Measurements from ENCODE around the gene DDX51. TPM values are rescaled to one million over a fixed set of nuclear protein-coding genes. Genes with fewer than 3 reads are reported as not detected.

DDX51 gene
- 10 to 100 TPM; 16.1 to 27.4 TPM for total RNA-seq

DNA sequence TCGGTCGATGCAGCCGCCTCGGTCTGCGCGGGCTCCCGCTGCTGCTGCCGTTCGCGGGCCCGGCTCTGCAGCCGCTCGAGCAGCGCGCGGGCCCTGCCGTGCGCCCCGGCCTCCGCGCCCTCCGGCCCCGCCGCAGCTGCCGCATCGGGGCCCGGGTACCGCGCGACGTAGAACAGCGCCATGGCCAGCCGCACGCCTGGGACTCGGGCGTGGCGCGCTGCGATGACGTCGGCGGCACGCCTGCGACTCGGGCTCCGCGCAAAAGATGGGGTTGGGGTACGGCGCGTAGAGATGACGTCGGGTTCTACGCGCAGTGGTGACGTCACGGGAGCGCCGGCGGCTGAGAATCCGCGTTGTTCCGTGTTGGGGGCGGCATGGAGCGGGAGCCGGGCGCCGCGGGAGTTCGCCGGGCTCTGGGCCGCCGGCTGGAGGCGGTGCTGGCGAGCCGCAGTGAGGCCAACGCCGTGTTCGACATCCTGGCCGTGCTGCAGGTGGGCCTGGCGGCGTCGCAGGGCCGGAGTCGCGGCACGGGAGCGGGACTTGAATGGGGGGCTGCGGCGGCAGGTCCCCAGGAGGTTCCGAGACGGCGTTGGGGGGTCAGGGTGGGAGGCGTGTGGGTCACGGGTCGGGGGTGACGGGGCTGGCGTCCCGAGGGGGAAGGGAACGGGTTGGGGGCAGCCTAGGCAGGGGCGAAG, at the start of gene DDX51, which contains the start of gene NOC4L:
Gene DDX51, minus strand, starts transcription at position 205 of the 695 bp plus-strand sequence. Its CDS starts 23 bp downstream, at position 182.
Gene NOC4L, plus strand, starts transcription at position 343 of the 695 bp plus-strand sequence. Its CDS starts 32 bp downstream, at position 375.
- intact Hi-C loops (cut with DNase I), result no loop called here

DNA sequence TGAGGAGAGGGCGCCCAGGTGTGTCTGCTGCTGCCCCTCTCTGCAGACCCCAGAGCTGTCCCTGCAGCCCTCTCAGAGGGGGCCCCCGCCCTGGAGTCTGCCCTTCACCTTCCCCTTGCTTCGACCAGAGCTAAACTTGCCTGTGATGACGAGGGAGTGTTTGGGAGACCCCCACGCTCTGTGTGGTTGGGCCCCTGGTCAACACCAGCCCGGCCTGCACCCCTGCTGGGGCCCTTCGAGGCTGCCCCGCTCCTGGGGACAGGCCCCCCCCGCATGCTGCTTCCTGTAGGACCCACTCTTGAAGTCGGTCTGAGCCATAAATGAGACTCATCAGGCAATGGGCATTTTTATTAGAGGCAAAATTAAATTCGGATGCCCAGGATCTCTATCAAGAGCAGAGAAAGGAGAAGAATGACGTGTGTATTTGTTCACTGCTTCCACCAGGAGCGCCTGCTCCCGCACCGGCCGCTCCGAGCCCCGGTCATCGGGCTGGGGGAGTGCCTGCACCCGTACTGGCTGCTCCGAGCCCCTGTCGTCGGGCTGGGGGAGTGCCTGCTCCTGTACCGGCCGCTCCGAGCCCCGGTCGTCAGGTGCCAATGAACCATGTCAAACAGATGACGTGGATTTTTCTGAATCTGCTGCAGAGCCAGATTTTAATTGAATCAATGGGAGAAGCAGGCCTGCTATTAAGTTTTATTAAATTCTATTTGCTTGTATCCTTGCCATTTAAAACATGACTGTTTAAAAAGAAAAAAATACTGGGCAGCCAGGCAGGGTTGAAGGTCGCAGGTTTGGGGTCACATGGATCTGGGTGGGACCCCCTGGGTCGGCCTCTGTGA, 47.8 kb upstream of the DDX51 start:
- H3K4me1 ChIP-seq, result peaks cover 17% of the 10 kb centered on the region
- no peak overlapping the region for H3K27ac ChIP-seq
- peaks cover 0 to 13% (median 0%) of the 10 kb centered on the region in 3 donors for H3K9me3 ChIP-seq
- no peaks in the 10 kb centered on the region for H3K27me3 ChIP-seq
- TF ChIP-seq, protein P1, sequence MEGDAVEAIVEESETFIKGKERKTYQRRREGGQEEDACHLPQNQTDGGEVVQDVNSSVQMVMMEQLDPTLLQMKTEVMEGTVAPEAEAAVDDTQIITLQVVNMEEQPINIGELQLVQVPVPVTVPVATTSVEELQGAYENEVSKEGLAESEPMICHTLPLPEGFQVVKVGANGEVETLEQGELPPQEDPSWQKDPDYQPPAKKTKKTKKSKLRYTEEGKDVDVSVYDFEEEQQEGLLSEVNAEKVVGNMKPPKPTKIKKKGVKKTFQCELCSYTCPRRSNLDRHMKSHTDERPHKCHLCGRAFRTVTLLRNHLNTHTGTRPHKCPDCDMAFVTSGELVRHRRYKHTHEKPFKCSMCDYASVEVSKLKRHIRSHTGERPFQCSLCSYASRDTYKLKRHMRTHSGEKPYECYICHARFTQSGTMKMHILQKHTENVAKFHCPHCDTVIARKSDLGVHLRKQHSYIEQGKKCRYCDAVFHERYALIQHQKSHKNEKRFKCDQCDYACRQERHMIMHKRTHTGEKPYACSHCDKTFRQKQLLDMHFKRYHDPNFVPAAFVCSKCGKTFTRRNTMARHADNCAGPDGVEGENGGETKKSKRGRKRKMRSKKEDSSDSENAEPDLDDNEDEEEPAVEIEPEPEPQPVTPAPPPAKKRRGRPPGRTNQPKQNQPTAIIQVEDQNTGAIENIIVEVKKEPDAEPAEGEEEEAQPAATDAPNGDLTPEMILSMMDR (IDR thresholded peaks at IDR 0.05), result no peak
- no peak for TF ChIP-seq POLR2A (IDR thresholded peaks at IDR 0.05)
- DNase-seq (no peak), ATAC-seq (no peak)
- H3K4me3 ChIP-seq, result no peak overlapping the region
- intact Hi-C loops (cut with DNase I), result no loop called here
- WGBS, 2 donors, result 61 to 63% methylated on average over 26 to 31 of the region's 31 CpGs
- no peaks in the 10 kb centered on the region for H3K36me3 ChIP-seq (replicated peaks in 1 of 2; ENCODE audit: insufficient read depth in 1 of 2, low read depth in 2 of 2)

More for the DNA sequence above, at the start of gene DDX51, which contains the start of gene NOC4L:
- Histone ChIP-seq H3K27me3 (no peaks in the 10 kb centered on the region), H3K4me3 (peak within 1 kb of the TSS; percentile 84 to 95), H3K4me1 (peaks cover 19% of the 10 kb centered on the region), H3K9me3 (no peaks in the 10 kb centered on the region), H3K27ac (peak within 1 kb of the TSS; percentile 79 to 91 (median 86)), H3K36me3 (replicated peaks in 1 of 2; ENCODE audit: insufficient read depth in 1 of 2, low read depth in 2 of 2) (peaks cover 11 to 22% of the 10 kb centered on the region in 2 donors)
- 0% methylated on average over 1 to 85 of the region's 100 CpGs for WGBS, 2 donors
- peak; percentile 95 to 96 (median 95) for DNase-seq
- TF ChIP-seq, protein P1 (IDR thresholded peaks at IDR 0.05), result peak in 3 of 7 experiments; percentile 23 to 51 (median 28)
- TF ChIP-seq POLR2A (IDR thresholded peaks at IDR 0.05), result peak; percentile 47 to 69 (median 67)
- ATAC-seq, result peak; percentile 95

DNA sequence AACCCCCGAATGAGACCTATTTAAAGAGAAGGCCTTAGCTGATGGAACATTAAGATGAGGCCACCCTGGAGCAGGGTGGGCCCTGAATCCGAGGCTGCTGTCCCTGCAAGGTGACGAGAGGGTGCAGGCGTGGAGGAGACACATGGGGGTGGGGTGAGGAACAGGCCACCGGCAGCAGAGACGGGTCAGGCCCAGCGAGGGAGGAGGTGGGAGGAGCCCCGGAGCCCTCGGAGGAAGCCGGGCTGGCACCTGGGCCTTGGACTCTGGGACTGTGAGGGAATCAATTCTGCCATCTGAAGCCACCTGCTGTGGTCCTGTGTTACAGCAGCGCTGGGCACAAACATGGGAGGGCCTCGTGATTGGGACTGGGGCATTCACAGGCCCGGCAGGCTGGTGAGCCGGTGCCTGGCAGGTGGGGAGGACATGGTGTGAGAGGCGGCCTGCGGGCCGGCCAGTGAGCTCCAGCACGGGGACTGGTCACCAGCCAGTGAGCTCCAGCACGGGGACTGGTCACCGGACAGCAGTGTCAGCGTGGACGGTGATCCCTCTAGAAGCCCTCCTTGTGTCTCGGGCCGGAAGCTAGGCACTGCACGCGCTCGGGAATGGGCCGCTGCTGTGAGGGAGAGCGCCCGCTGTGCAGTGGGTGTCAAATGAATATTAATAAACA, 46.8 kb upstream of the DDX51 start:
- no peaks in the 10 kb centered on the region for H3K36me3 ChIP-seq (replicated peaks in 1 of 2; ENCODE audit: insufficient read depth in 1 of 2, low read depth in 2 of 2)
- ATAC-seq (no peak), DNase-seq (no peak)
- H3K4me3 ChIP-seq, result no peak overlapping the region
- TF ChIP-seq POLR2A (IDR thresholded peaks at IDR 0.05), result no peak
- TF ChIP-seq, protein P1 (IDR thresholded peaks at IDR 0.05), result no peak
- peaks cover 0 to 13% (median 0%) of the 10 kb centered on the region in 3 donors for H3K9me3 ChIP-seq
- H3K27ac ChIP-seq, result no peak overlapping the region
- WGBS, 2 donors, result 77 to 81% methylated on average over 20 to 30 of the region's 30 CpGs
- intact Hi-C loops (cut with DNase I), result no loop called here
- H3K27me3 ChIP-seq, result no peaks in the 10 kb centered on the region
- peaks cover 17% of the 10 kb centered on the region for H3K4me1 ChIP-seq

- H3K36me3 ChIP-seq (replicated peaks in 1 of 2; ENCODE audit: insufficient read depth in 1 of 2, low read depth in 2 of 2), result no peaks in the 10 kb centered on the region
- H3K4me1 ChIP-seq, result peaks cover 17% of the 10 kb centered on the region
- WGBS, 2 donors, result 37 to 80% methylated on average over 28 to 59 of the region's 59 CpGs
- no peaks in the 10 kb centered on the region for H3K27me3 ChIP-seq
- peaks cover 0 to 13% (median 0%) of the 10 kb centered on the region in 3 donors for H3K9me3 ChIP-seq
- TF ChIP-seq, protein P1 (IDR thresholded peaks at IDR 0.05), result no peak
- no peak for TF ChIP-seq POLR2A (IDR thresholded peaks at IDR 0.05)
- no peak for DNase-seq
- ATAC-seq, result peak; percentile 18
- peak overlapping the region in 3 of 4 donors; percentile 20 to 68 (median 40) for H3K27ac ChIP-seq
- intact Hi-C loops (cut with DNase I), result no loop called here
- peak overlapping the region in 1 of 2 donors; percentile 38 for H3K4me3 ChIP-seq
Measured at GRCh38 chr12:132190012-132190755, 46.1 kb upstream of the DDX51 start.
